Measurements from ENCODE around the gene HPN.

The HPN gene

GRCh38 chr19:35095667-35096368, 54.3 kb downstream of the HPN start:
- Histone ChIP-seq H3K4me3 (ENCODE audit: low read depth, low read length, poor library complexity, severe bottlenecking) (no peak overlapping the region), H3K36me3 (ENCODE audit: insufficient read depth, low read length) (no peaks in the 10 kb centered on the region), H3K9ac (ENCODE audit: low read length) (no peak overlapping the region), H3K9me2 (ENCODE audit: low read depth, low read length) (no peaks in the 10 kb centered on the region), H3F3A (ENCODE audit: insufficient read depth, low read length) (no peaks in the 10 kb centered on the region), H3K27ac (ENCODE audit: low read depth, low read length, poor library complexity, severe bottlenecking) (no peak overlapping the region), H3K9me3 (ENCODE audit: low read length) (no peaks in the 10 kb centered on the region), H3K4me2 (ENCODE audit: low read length) (no peak overlapping the region), H3K27me3 (ENCODE audit: insufficient read depth, low read length) (no peaks in the 10 kb centered on the region), H2AFZ (ENCODE audit: low read length) (no peak overlapping the region), H3K79me2 (ENCODE audit: insufficient read depth, low read length) (no peaks in the 10 kb centered on the region), H4K20me1 (ENCODE audit: insufficient read depth, low read length) (no peaks in the 10 kb centered on the region), H3K4me1 (ENCODE audit: insufficient read depth, low read length, severe bottlenecking) (peaks cover 2% of the 10 kb centered on the region)
- TF ChIP-seq EZH2 (IDR thresholded peaks at IDR 0.05; ENCODE audit: borderline replicate concordance, low read length) = no peak
- TF ChIP-seq CTCF (IDR thresholded peaks at IDR 0.05; ENCODE audit: low read length) = no peak

GRCh38 chr19:35098413-35099049, 57.0 kb downstream of the HPN start:
- Histone ChIP-seq H4K20me1 (ENCODE audit: insufficient read depth, low read length) (no peaks in the 10 kb centered on the region), H3K27ac (ENCODE audit: low read depth, low read length, poor library complexity, severe bottlenecking) (no peak overlapping the region), H3K9me2 (ENCODE audit: low read depth, low read length) (no peaks in the 10 kb centered on the region), H2AFZ (ENCODE audit: low read length) (no peak overlapping the region), H3K79me2 (ENCODE audit: insufficient read depth, low read length) (no peaks in the 10 kb centered on the region), H3K9me3 (ENCODE audit: low read length) (no peaks in the 10 kb centered on the region), H3K4me2 (ENCODE audit: low read length) (no peak overlapping the region), H3K4me3 (ENCODE audit: low read depth, low read length, poor library complexity, severe bottlenecking) (no peak overlapping the region), H3K36me3 (ENCODE audit: insufficient read depth, low read length) (no peaks in the 10 kb centered on the region), H3F3A (ENCODE audit: insufficient read depth, low read length) (no peaks in the 10 kb centered on the region), H3K9ac (ENCODE audit: low read length) (no peak overlapping the region), H3K27me3 (ENCODE audit: insufficient read depth, low read length) (no peaks in the 10 kb centered on the region), H3K4me1 (ENCODE audit: insufficient read depth, low read length, severe bottlenecking) (no peaks in the 10 kb centered on the region)
- TF ChIP-seq EZH2 (IDR thresholded peaks at IDR 0.05; ENCODE audit: borderline replicate concordance, low read length) (no peak), CTCF (IDR thresholded peaks at IDR 0.05; ENCODE audit: low read length) (no peak)

GRCh38 chr19:35099155-35099896, 57.8 kb downstream of the HPN start:
- H2AFZ ChIP-seq (ENCODE audit: low read length) = no peak overlapping the region
- no peaks in the 10 kb centered on the region for H3K9me2 ChIP-seq (ENCODE audit: low read depth, low read length)
- no peaks in the 10 kb centered on the region for H3K79me2 ChIP-seq (ENCODE audit: insufficient read depth, low read length)
- H3K9me3 ChIP-seq (ENCODE audit: low read length) = no peaks in the 10 kb centered on the region
- TF ChIP-seq CTCF (IDR thresholded peaks at IDR 0.05; ENCODE audit: low read length) (no peak), EZH2 (IDR thresholded peaks at IDR 0.05; ENCODE audit: borderline replicate concordance, low read length) (no peak)
- no peaks in the 10 kb centered on the region for H3K36me3 ChIP-seq (ENCODE audit: insufficient read depth, low read length)
- no peaks in the 10 kb centered on the region for H4K20me1 ChIP-seq (ENCODE audit: insufficient read depth, low read length)
- no peaks in the 10 kb centered on the region for H3K27me3 ChIP-seq (ENCODE audit: insufficient read depth, low read length)
- H3K4me2 ChIP-seq (ENCODE audit: low read length) = no peak overlapping the region
- H3K9ac ChIP-seq (ENCODE audit: low read length) = no peak overlapping the region
- H3K27ac ChIP-seq (ENCODE audit: low read depth, low read length, poor library complexity, severe bottlenecking) = no peak overlapping the region
- H3K4me1 ChIP-seq (ENCODE audit: insufficient read depth, low read length, severe bottlenecking) = no peaks in the 10 kb centered on the region
- H3F3A ChIP-seq (ENCODE audit: insufficient read depth, low read length) = no peaks in the 10 kb centered on the region
- H3K4me3 ChIP-seq (ENCODE audit: low read depth, low read length, poor library complexity, severe bottlenecking) = no peak overlapping the region
